PC-9 (cell line): ENCODE measurements around the gene TANGO6. TPM values are rescaled to one million over a fixed set of nuclear protein-coding genes. Genes with fewer than 3 reads are reported as not detected.

Experiments used
- BruUV-seq: library from RNA; stranded (reverse); fragments of 400-500 nt; replicated peaks from 2 replicates; lab custom pipeline; 2021; lab: Mats Ljungman, UMichigan
- CTCF ChIA-PET: fragments of 300-600 bp; sonication (Branson Sonifier 250); formaldehyde crosslinking; loops from one replicate; lab custom pipeline; 2022; ENCODE audit warnings: antibody characterized with exemption; lab: Charles Lee
- POLR2A ChIA-PET: fragments of 300-600 bp; sonication (Branson Sonifier 250); formaldehyde crosslinking; loops from one replicate; lab custom pipeline; 2022; ENCODE audit warnings: antibody characterized with exemption; ENCODE audit not compliant: unreplicated experiment; lab: Charles Lee
- DNase-seq, 2 experiments: peaks; one replicate each; pipeline versions ENCODE4 v3.0.0 to v3.0.0-alpha.2; 2015 to 2022; ENCODE audit warnings: mixed read lengths in 1 of 2
- H2AFZ ChIP-seq: fragments of 200-600 bp; sonication (generic); 2 replicates; pipeline ENCODE4 v1.8.1; 2017; ENCODE audit warnings: antibody characterized with exemption
- H3F3A ChIP-seq: fragments of 200-600 bp; sonication (generic); 2 replicates; pipeline ENCODE4 v1.8.1; 2017; ENCODE audit warnings: antibody characterized with exemption, mild to moderate bottlenecking, low read depth; ENCODE audit not compliant: insufficient read depth
- H3K27ac ChIP-seq: fragments of 200-600 bp; sonication (generic); 2 replicates; pipeline ENCODE4 v1.6.1; 2016; ENCODE audit warnings: mixed run types
- H3K27me3 ChIP-seq: fragments of 200-600 bp; sonication (generic); 2 replicates; pipeline ENCODE4 v1.6.1; 2016; ENCODE audit warnings: low read depth, mixed run types; ENCODE audit not compliant: insufficient read depth
- H3K36me3 ChIP-seq: fragments of 200-600 bp; sonication (generic); 2 replicates; pipeline ENCODE4 v1.6.1; 2016; ENCODE audit warnings: low read depth, mixed run types
- H3K4me1 ChIP-seq: fragments of 200-600 bp; sonication (generic); replicated peaks from 2 replicates; pipeline ENCODE4 v1.6.1; 2016; ENCODE audit warnings: mixed run types; ENCODE audit not compliant: insufficient read depth
- H3K4me2 ChIP-seq: fragments of 200-600 bp; sonication (generic); 2 replicates; pipeline ENCODE4 v1.6.1; 2017; ENCODE audit warnings: mixed run types
- H3K4me3 ChIP-seq: fragments of 200-600 bp; sonication (generic); 2 replicates; pipeline ENCODE4 v1.6.1; 2016; ENCODE audit warnings: mixed run types
- H3K79me2 ChIP-seq: fragments of 200-600 bp; sonication (generic); 2 replicates; pipeline ENCODE4 v1.6.1; 2017; ENCODE audit warnings: low read depth, mixed run types
- H3K9me2 ChIP-seq: fragments of 200-600 bp; sonication (generic); 2 replicates; pipeline ENCODE4 v1.8.1; 2017; ENCODE audit warnings: mild to moderate bottlenecking; ENCODE audit not compliant: insufficient read depth
- H3K9me3 ChIP-seq: fragments of 200-600 bp; sonication (generic); 2 replicates; pipeline ENCODE4 v1.8.1; 2016; ENCODE audit warnings: low read depth; ENCODE audit not compliant: insufficient read depth
- H4K20me1 ChIP-seq: fragments of 200-600 bp; sonication (generic); 2 replicates; pipeline ENCODE4 v1.8.1; 2017; ENCODE audit not compliant: insufficient read depth
- CTCF ChIP-seq: fragments of 200-600 bp; sonication (generic); conservative IDR thresholded peaks from 2 replicates; pipeline ENCODE4 v1.6.1; 2017; ENCODE audit warnings: mixed run types, antibody characterized with exemption, mild to moderate bottlenecking, moderate library complexity
- EZH2 ChIP-seq: fragments of 200-600 bp; sonication (generic); IDR thresholded peaks from 2 replicates; pipeline ENCODE4 v1.8.0; 2017; ENCODE audit warnings: antibody characterized with exemption, low read depth
- intact Hi-C: fragments of 100-400 bp; cut with micrococcal nuclease; formaldehyde crosslinking; loops from one replicate; pipeline ENCODE4 v1.10.0; 2022; ENCODE audit not compliant: unreplicated experiment
- total RNA-seq: library from RNA; stranded (reverse); gene quantifications from 2 replicates; pipeline ENCODE4 v1.2.3, GENCODE V29; 2021

TANGO6 gene
- total RNA-seq, 1 experiment from 2014 or later, result 5.8 TPM

- H3K79me2 ChIP-seq, result no peaks in the 10 kb centered on the region
- ChIA-PET CTCF (no interaction called here), POLR2A (no interaction called here)
- TF ChIP-seq CTCF, result no peak
- H3K4me1 ChIP-seq, result no peaks in the 10 kb centered on the region
- BruUV-seq, result no TSS peak
- no peaks in the 10 kb centered on the region for H3K27me3 ChIP-seq
- no peaks in the 10 kb centered on the region for H4K20me1 ChIP-seq
- no peaks in the 10 kb centered on the region for H3K9me2 ChIP-seq
- intact Hi-C loops, result no loop called here
- no peak overlapping the region for H3K27ac ChIP-seq
- H2AFZ ChIP-seq, result no peak overlapping the region
- no peaks in the 10 kb centered on the region for H3F3A ChIP-seq
- no peaks in the 10 kb centered on the region for H3K36me3 ChIP-seq
- no peak for DNase-seq
- H3K4me2 ChIP-seq, result no peak overlapping the region
- no peak overlapping the region for H3K4me3 ChIP-seq
- no peaks in the 10 kb centered on the region for H3K9me3 ChIP-seq
Measured at GRCh38 chr16:68884861-68885720, 41.8 kb downstream of the TANGO6 start.

GRCh38 chr16:68887107-68887506, 43.8 kb downstream of the TANGO6 start:
- CTCF ChIA-PET, result no interaction called here
- POLR2A ChIA-PET, result no interaction called here

GRCh38 chr16:68889508-68890150, 46.3 kb downstream of the TANGO6 start:
- intact Hi-C loops, result no loop called here
- Histone ChIP-seq H3K79me2 (no peaks in the 10 kb centered on the region), H3F3A (no peaks in the 10 kb centered on the region), H3K9me3 (no peaks in the 10 kb centered on the region), H3K27ac (no peak overlapping the region), H2AFZ (no peak overlapping the region), H3K36me3 (no peaks in the 10 kb centered on the region), H3K4me2 (no peak overlapping the region), H4K20me1 (no peaks in the 10 kb centered on the region), H3K9me2 (no peaks in the 10 kb centered on the region), H3K4me3 (no peak overlapping the region), H3K27me3 (no peaks in the 10 kb centered on the region), H3K4me1 (no peaks in the 10 kb centered on the region)
- no peak for DNase-seq
- ChIA-PET CTCF (no interaction called here), POLR2A (interaction anchor here (0.6 kb wide), 1 partner anchor 113 kb away, joined by 4 read pairs; no protein-coding TSS in a partner anchor)
- TF ChIP-seq EZH2 (no peak), CTCF (no peak)
- no TSS peak for BruUV-seq

More at GRCh38 chr16:68887107-68887506, 43.8 kb downstream of the TANGO6 start:
- H3K4me2 ChIP-seq, result no peak overlapping the region
- no peaks in the 10 kb centered on the region for H3K79me2 ChIP-seq
- H3K4me3 ChIP-seq, result no peak overlapping the region
- DNase-seq, result no peak
- H3K4me1 ChIP-seq, result no peaks in the 10 kb centered on the region
- H2AFZ ChIP-seq, result no peak overlapping the region
- no peaks in the 10 kb centered on the region for H3K9me3 ChIP-seq
- no peaks in the 10 kb centered on the region for H3K27me3 ChIP-seq
- BruUV-seq, result no TSS peak
- TF ChIP-seq EZH2 (no peak), CTCF (no peak)
- H3F3A ChIP-seq, result no peaks in the 10 kb centered on the region
- no peaks in the 10 kb centered on the region for H4K20me1 ChIP-seq
- no peaks in the 10 kb centered on the region for H3K36me3 ChIP-seq
- no peaks in the 10 kb centered on the region for H3K9me2 ChIP-seq
- intact Hi-C loops, result no loop called here
- no peak overlapping the region for H3K27ac ChIP-seq
